ENCODE results near the gene ODAD4.

The ODAD4 gene

GRCh38 chr17:41973408-41973811 lies 43.0 kb downstream of the ODAD4 start:
- no peak for DNase-seq

GRCh38 chr17:41974031-41974430 lies 43.6 kb downstream of the ODAD4 start:
- no peak for DNase-seq

GRCh38 chr17:41974658-41975057 lies 44.2 kb downstream of the ODAD4 start:
- DNase-seq, result no peak

GRCh38 chr17:41975099-41976083 lies 45.0 kb downstream of the ODAD4 start:
- no peak for DNase-seq

GRCh38 chr17:41976142-41976768 lies 45.8 kb downstream of the ODAD4 start:
- no peak for DNase-seq

GRCh38 chr17:41977991-41978390 lies 47.6 kb downstream of the ODAD4 start:
- no peak for DNase-seq

- no peak for DNase-seq
These were observed 51.8 kb downstream of the ODAD4 start for GRCh38 chr17:41982026-41982760.

GRCh38 chr17:41984454-41984853 lies 54.0 kb downstream of the ODAD4 start:
- no peak for DNase-seq

GRCh38 chr17:41985919-41986318 lies 55.5 kb downstream of the ODAD4 start:
- no peak for DNase-seq

- no peak for DNase-seq
These were observed 56.2 kb downstream of the ODAD4 start for GRCh38 chr17:41986634-41987033.

GRCh38 chr17:41987642-41988041 lies 57.2 kb downstream of the ODAD4 start:
- DNase-seq, result no peak

GRCh38 chr17:41988418-41988817 lies 58.0 kb downstream of the ODAD4 start:
- DNase-seq, result no peak

- DNase-seq, result no peak
These were observed 59.4 kb downstream of the ODAD4 start for GRCh38 chr17:41989702-41990419.

GRCh38 chr17:41992576-41992975 lies 62.2 kb downstream of the ODAD4 start:
- DNase-seq, result no peak

- no peak for DNase-seq
These were observed 66.4 kb downstream of the ODAD4 start for GRCh38 chr17:41996855-41997164.

- DNase-seq, result no peak
These were observed 68.1 kb downstream of the ODAD4 start for GRCh38 chr17:41998497-41998896.

- DNase-seq, result no peak
These were observed 70.2 kb downstream of the ODAD4 start for GRCh38 chr17:42000413-42001133.

GRCh38 chr17:42001729-42002128 lies 71.3 kb downstream of the ODAD4 start:
- no peak for DNase-seq

GRCh38 chr17:42002175-42002791 lies 71.9 kb downstream of the ODAD4 start:
- DNase-seq, result no peak

- DNase-seq, result no peak
These were observed 72.4 kb downstream of the ODAD4 start for GRCh38 chr17:42002792-42003301.

GRCh38 chr17:42005166-42005565 lies 74.7 kb downstream of the ODAD4 start:
- DNase-seq, result no peak

- no peak for DNase-seq
These were observed 78.8 kb downstream of the ODAD4 start for GRCh38 chr17:42009170-42009569.
